Measurements from ENCODE around the gene LMNB1.

LMNB1 gene

GRCh38 chr5:126819253-126819652, 42.3 kb downstream of the LMNB1 start (continued):
- peak; percentile 86 for TF ChIP-seq ZFP37 (tag by site-specific recombination; IDR thresholded peaks at IDR 0.05)
- TF ChIP-seq ZNF670 (tag by site-specific recombination; IDR thresholded peaks at IDR 0.05; ENCODE audit: low read depth), result no peak
- TF ChIP-seq ZSCAN16 (tag by site-specific recombination; IDR thresholded peaks at IDR 0.05), result no peak
- TF ChIP-seq ZNF558 (tag by site-specific recombination; IDR thresholded peaks at IDR 0.05), result peak; percentile 83
- no peak for TF ChIP-seq ZNF184 (tag by site-specific recombination; IDR thresholded peaks at IDR 0.05)
- 0 out of 2 replicates have a peak, but pooled peaks have one; percentile 14 for TF ChIP-seq ZNF19 (tag by site-specific recombination; IDR thresholded peaks at IDR 0.05; ENCODE audit: low read depth)
- TF ChIP-seq FEZF1 (tag by site-specific recombination; IDR thresholded peaks at IDR 0.05), result no peak
- TF ChIP-seq ZNF692 (tag by site-specific recombination; IDR thresholded peaks at IDR 0.05), result no peak
- TF ChIP-seq ZNF776 (tag by site-specific recombination; IDR thresholded peaks at IDR 0.05; ENCODE audit: borderline replicate concordance), result no peak
- TF ChIP-seq ZNF157 (tag by site-specific recombination; IDR thresholded peaks at IDR 0.05), result no peak
- TF ChIP-seq PRDM4 (tag by site-specific recombination; IDR thresholded peaks at IDR 0.05), result no peak
- TF ChIP-seq ZNF645 (tag by site-specific recombination; IDR thresholded peaks at IDR 0.05), result no peak
- no peak for TF ChIP-seq ZNF280D (tag by site-specific recombination; IDR thresholded peaks at IDR 0.05)
- TF ChIP-seq ZNF660 (tag by site-specific recombination; IDR thresholded peaks at IDR 0.05), result no peak
- no peak for TF ChIP-seq ZNF548 (tag by site-specific recombination; IDR thresholded peaks at IDR 0.05)
- TF ChIP-seq ZNF791 (tag by site-specific recombination; IDR thresholded peaks at IDR 0.05), result 0 out of 2 replicates have a peak, but pooled peaks have one; percentile 43
- no peak for TF ChIP-seq SETDB1 (IDR thresholded peaks at IDR 0.05; ENCODE audit: insufficient read length, low read length)
- TF ChIP-seq ZNF529 (tag by site-specific recombination; IDR thresholded peaks at IDR 0.05; ENCODE audit: insufficient replicate concordance), result peak; percentile 71
- TF ChIP-seq ZNF530 (tag by site-specific recombination; IDR thresholded peaks at IDR 0.05; ENCODE audit: low read depth), result no peak
- peak; percentile 93 for TF ChIP-seq AEBP2 (tag by site-specific recombination; IDR thresholded peaks at IDR 0.05; ENCODE audit: borderline replicate concordance)
- TF ChIP-seq ZNF76 (tag by site-specific recombination; IDR thresholded peaks at IDR 0.05; ENCODE audit: borderline replicate concordance, low read depth), result no peak
- no peak for TF ChIP-seq GLI4 (tag by site-specific recombination; IDR thresholded peaks at IDR 0.05)
- no peak for TF ChIP-seq ZBTB49 (tag by site-specific recombination; IDR thresholded peaks at IDR 0.05; ENCODE audit: low read depth)
- no peak for TF ChIP-seq ZNF362 (tag by site-specific recombination; IDR thresholded peaks at IDR 0.05)
- no peak for TF ChIP-seq ZNF449 (tag by site-specific recombination; IDR thresholded peaks at IDR 0.05)
